Stimulated activated CD4-positive, alpha-beta T cell treated with anti-CD3 and anti-CD28 coated beads, TNF-alpha, amount 100 ng/mL, for 24 hours (primary cell): Measurements from ENCODE around the gene CCDC80.
"Not testable (repeated sequence)": the region's sequence is repeated elsewhere in the genome, so short reads cannot be mapped to it uniquely, and the experiment has no call there.

ENCODE experiments used
- DNase-seq, 3 experiments: peaks; one replicate each; pipeline ENCODE4 v3.0.0-alpha.2; 2020; ENCODE audit warnings: low read depth in 3 of 3

Gene CCDC80

DNA sequence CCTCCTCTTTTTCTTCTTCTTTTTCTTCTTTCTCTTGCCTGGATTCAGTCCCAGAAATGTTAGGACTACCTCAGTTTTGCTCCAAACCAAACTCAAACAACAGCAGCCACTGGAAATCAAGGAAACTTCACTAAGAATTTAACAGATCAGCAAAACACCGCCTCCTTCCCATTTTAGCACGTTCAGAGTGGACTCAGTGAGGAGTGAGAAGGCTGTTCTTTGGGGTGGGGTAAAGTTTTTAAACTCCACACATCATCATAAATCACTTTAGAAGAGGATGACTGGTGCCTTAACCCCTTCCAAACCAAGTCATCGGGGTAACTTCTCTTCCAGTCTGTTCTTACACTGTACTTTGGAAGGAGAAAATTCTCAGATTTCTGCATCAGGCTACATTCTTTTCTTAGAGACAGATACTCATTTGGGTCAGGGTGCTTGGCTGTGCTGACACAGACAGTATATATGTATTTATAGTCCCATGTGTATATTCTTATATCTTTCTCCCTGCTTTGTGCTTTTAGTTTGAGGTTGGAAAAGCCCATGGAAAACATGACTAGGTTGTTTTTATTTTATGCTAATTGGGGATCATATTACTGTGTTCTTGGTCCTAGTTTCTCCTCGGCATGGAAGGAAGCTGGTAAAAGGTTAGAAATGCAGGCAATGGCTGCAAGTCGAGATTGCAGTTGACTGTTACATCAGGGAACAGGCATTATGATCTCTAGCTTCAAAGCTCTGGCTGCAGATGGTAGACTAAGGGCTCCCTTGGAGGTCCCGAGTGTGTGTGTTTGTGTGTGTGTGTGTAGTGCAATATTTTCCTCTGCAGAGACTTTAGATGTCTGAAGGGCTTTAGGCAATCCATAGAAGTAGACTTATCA lies at the start of gene CCDC80:
CCDC80 (minus strand) TSS at position 214 of the 872 bp plus-strand sequence. CDS start 1,238 bp downstream, outside the sequence.
- DNase-seq, result no peak

DNA sequence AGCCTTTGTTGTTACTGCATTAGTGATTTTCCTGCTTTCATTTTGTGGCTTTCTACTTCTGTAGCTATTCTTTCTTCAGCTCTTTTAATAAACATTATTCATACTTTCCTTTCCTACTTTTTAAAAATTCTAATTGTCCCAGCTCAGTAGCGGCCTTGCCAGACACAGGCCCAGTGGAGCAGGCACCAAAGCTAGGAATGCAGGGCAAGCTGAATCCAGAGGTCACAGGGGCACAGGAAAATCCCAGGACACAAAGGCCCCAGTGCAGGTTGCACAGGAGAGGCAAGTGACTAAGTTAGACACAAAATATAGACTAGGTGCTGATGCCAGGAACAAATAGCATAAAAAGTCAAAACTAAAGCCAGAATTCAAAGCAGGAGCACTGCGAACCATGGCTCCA lies 49.0 kb upstream of the CCDC80 start:
- DNase-seq, result no peak

- no peak for DNase-seq
Observed at GRCh38 chr3:112689385-112689784, 48.4 kb upstream of the CCDC80 start.

DNA sequence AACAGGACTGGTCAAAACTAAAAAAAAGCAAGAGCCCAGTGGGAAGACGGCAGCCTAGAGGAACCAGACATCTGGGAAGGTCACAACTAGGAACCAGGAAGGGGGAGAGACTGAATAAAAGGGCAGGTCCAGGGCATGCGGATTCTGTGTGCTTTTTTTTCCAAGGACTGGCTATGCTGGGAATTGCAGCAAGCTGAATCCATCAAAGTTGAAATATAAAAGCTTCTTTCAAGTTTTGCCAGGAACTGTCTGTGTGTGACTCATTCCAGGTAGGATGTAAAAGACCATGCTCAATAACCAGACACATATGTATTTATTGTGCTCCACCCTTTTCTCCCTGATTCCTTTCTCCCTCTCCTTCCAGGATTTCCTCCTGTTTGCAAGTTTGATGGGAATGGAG lies 47.9 kb upstream of the CCDC80 start:
- DNase-seq, result no peak

GRCh38 chr3:112688085-112688769 lies 47.3 kb upstream of the CCDC80 start:
- no peak for DNase-seq

DNA sequence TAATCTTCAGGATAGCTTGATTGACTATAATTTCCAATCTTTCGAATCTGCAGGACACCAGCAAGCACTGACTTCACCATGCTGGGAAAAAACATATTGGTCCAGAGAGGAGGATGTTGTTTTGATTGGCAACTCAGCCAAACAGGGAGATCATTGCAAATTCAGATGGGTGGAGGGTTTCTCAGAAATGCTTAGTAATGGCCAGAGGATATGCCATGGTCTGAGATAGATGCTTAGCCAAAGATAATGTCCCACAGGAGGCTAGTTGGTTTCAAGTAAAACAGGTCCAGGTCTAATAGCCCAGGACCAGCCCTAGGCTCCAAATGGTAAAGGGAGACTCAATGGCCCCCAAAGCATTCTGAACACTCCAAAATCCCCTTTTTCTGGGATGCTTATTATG lies 46.7 kb upstream of the CCDC80 start:
- DNase-seq, result no peak

- no peak for DNase-seq
Observed at GRCh38 chr3:112687211-112687610, 46.3 kb upstream of the CCDC80 start.

GRCh38 chr3:112685956-112686799 lies 45.2 kb upstream of the CCDC80 start:
- DNase-seq, result no peak

DNA sequence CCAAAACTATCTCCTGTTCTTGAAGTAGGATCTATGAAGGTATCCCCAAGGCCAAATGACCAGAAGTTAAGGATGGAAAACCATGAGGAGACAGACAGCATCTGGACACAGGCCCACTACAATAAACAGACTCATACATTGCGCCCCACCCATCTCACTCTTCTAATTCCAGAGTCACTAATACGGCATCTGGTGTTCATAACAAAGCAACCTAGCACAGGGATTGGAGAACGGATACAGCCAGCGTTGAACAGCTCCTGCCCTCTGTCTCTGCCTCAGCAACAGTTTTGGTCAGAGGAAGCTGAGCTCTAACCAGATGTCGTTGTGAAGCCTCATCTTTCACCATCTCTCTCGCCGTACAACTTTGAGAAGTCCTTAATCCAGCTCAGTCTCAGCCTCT lies 44.5 kb upstream of the CCDC80 start:
- DNase-seq, result no peak

DNA sequence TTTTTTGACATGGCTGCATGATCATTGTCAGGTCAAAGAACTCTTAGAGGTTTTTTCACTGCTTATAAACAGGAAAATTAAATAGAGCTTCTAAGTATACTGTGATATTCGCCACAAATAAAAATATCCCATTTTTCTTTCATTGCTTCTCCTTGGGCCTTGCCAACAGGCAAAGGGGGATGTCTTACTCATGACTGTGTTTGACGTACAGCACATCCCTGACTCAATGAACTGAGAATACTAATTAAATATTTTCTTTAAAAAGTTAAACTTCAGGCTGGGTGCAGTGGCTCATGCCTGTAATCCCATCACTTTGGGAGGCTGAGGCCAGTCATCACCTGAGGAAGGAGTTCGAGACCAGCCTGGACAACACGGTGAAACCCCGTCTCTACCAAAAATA lies 41.4 kb upstream of the CCDC80 start:
- DNase-seq, result no peak

- DNase-seq, result no peak
Observed at GRCh38 chr3:112681822-112682325, 40.9 kb upstream of the CCDC80 start.

DNA sequence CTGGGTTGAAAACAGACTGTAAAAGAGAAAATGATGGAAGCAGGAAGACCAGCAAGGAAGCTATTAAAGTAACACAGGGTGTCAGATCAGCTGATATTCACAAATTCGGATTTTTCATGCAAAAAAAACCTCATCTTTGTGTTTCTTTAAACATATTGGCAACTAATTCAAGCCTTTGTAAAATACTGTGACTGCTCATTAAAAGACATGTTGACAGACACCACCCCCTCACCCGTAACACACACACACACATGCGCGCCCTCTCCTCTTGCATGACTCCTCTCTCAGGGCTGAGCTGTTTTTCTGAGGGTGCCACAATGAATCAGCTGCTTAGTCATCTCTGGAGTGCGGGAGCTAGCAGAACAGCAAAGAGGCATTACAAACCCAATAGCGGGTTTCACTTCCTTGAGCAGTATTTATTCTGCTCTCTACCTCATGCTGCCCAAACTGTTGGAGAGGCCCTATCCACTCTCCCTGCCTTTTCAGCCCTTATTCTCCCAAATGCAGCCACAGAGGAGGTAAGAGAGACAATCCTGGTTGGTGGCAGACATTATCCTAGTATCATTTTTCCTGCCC lies 35.8 kb upstream of the CCDC80 start:
- peak; percentile 70 to 85 (median 85) for DNase-seq

DNA sequence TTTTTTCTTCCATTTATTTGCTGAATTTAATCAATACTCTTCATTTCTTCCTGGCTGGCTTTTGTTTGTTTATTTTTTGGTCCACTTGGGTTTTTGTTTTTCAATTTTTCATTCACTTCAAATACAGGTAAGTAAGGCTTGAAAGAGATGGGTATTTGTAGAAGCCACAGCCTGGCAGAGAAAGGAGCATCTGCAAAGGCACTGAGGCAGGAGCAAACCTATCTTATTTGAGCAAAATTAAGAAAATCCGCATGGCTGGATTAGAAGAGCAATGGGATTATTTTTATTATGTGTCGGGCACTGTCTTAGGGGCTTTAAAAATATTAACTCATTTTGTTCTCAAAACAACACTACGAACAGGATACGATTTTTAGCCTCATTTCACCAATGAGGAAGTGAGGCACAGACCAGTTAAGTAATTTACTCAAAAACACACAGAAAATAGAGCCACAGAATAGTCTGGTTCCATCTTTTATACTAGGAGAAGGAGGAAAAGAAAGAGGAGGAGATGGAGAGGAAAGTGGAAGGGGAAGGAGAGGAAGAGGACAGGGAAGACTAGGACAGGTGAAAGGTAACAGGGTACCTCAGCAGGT lies 35.1 kb upstream of the CCDC80 start:
- DNase-seq, result no peak

DNA sequence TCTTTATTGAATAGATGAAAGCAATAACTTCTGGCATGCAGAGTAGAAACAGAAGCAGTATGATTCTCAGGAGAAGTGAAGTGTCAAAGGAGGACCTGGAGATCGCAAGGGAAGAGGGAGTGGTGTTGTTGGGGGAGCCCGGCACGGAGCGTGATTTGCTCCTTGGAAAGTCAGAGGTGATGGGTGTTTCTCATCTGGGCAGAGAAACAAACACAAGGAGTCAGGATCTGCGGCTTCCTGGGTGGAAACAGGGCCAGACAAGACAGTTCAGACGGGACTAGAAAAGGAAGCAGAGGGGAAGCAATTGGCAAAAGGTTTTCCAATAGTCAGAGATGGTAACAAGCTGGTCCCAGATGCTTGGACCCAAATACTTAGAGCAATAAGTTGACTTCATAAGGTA lies 34.4 kb upstream of the CCDC80 start:
- DNase-seq, result no peak

DNA sequence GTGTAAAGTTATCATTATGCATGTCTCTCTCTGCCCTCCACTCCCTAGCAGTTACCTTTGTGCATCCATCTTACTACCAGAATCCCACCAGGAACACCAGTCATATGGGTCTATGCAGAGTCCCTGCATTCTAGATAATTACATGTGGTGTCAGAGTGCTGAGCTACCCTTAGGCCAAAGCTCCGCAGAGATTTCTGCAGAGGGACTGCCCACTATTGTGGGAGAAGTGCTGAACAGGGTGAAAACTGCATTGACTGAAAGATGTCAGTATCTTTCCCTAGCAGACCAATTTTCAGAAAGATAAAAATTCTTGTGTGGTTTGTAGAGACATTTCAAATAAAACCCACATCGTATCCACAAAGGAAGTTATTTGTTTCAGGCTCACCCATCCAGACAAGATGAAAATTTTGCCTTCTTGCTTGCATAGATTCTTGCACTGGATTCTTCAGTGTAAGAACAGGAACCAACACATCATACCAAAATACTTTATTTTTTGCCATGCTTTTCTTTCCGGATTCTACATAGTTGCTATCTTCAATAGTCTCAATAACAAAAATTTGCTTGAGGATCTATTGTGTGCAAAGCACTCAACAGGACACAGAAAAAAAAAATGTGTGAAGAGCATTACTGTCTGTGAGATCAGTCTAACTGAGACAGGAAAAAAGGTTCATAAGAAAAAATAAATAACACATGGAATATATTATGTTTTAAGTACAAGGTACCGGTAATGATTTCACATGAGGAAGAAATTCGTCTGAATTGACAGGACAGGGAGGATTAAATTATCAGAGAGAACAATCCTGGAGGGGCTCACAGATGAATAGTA lies 32.0 kb upstream of the CCDC80 start:
- DNase-seq, result no peak

DNA sequence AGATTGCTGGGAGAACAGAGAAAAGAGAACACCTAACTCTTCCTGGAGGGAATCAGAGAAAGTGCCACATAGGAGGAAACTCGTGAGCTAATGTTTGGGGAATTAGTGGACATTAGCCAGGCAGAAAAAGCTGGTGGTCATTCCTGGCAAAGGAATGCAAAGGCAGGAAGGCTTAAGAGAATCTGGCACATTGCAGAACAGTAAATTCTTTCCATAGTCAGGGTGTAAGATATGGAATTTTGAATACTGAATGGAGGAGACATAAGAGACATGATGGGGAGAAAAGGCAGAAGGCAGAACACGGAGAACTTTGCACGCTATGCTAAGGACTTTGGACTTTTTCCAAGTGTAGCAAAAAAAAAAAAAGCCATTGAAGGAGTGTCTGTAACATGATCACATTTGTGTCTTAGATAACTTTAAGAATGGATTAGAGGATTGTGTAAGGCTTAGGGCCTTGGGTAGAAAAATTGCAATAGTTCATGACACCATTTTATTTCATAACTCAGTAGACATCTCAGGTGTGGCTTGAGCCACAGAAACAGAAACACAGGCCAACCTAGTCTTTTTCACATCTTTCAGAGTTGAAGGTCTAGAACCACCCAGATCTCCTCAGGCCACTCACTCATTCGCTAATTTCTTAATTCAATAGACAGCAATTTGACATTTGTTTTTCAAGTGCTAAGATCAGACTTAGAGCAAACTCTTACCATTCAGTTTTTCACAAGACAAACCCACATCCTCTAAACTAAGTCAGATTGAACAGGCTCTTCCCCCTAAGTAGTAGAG lies 31.2 kb upstream of the CCDC80 start:
- no peak for DNase-seq

- DNase-seq, result no peak
Observed at GRCh38 chr3:112670824-112671223, 29.9 kb upstream of the CCDC80 start.

DNA sequence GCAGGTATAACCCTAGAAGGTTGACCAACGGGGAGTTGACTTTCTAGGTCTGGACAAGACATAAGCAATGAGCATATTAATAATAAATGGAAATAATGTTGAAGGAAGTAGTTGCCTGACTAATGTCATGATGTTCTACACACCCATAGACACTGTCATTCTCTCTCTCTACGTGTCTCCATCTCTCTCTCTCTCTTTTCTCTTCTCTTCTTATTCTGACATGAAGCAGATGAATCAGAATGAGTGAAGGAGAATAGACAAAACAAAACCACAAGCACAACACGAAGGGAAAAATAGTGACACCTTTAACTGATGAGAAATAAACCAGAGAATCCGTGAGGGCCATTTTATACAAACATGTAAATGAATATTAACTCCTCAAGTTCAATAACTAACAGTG lies 26.7 kb upstream of the CCDC80 start:
- DNase-seq, result no peak

- not testable (repeated sequence) for DNase-seq
Observed at GRCh38 chr3:112665009-112665408, 24.1 kb upstream of the CCDC80 start.

- no peak for DNase-seq
Observed at GRCh38 chr3:112656043-112656442, 15.1 kb upstream of the CCDC80 start.
